HG03565 (cell line): ENCODE measurements around the gene RAP1GDS1.
A peak's percentile ranks its signal among the peaks of the same experiment; 100 is the strongest.
"Not testable (repeated sequence)": the region's sequence is repeated elsewhere in the genome, so short reads cannot be mapped to it uniquely, and the experiment has no call there.

ENCODE experiments used
- ATAC-seq: cut with Tn5 transposase; IDR thresholded peaks from one replicate; pipeline ENCODE4 v1.9.1; 2021; ENCODE audit warnings: mild to moderate bottlenecking, moderate library complexity; ENCODE audit not compliant: unreplicated experiment

RAP1GDS1 gene

DNA sequence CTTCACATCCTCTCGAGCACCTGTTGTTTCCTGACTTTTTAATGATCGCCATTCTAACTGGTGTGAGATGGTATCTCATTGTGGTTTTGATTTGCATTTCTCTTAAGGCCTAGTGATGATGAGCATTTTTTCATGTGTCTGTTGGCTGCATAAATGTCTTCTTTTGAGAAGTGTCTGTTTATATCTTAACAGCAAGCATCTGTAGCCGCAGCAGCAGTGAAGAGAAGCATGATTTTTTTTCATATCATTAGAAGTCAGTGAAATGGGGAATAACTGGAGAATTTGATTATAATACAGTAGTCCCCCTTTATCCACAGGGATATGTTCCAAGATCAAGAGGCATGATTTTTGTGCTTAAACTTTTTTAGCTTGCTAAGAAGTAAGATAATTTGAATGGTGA is 27.5 kb downstream of the RAP1GDS1 start:
- ATAC-seq = not testable (repeated sequence)

DNA sequence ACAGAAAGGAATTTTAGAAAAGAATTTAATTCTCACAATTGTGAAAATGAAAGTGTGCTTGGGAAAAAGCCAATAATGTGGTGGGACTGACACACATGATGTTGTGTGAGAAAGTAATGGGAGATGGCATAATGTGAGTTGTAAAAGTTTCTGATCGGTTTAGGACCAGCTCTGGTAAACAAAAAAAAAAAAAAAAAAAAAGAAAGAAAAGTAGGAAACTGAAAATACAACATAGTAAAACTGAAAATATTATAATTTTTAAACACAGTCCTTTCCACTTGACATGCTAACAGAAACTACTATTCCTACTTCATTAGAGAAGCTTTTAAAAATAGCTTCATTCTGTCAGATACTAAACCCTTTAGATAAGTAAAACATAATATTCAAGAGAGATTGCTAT is 28.2 kb downstream of the RAP1GDS1 start:
- peak; percentile 66 for ATAC-seq

DNA sequence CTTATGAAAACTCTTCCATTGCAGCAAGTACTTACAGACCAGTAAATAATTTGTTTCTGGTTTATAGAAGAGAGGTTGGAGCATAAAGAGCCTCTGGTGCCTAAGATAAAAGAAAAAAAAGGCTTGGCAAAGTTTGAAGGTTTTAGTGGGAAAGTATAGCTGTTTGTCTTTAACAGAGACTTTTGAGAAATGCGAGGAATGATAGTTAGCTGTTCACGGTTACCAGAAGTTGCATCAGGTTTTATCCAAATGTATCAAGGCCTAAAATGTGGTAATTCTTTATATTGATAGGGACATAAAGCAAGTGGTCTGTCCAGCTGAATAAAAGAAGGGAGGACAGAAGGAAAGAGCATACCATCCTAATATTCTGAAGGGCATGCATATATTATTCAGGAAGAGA is 29.3 kb downstream of the RAP1GDS1 start:
- ATAC-seq = no peak

DNA sequence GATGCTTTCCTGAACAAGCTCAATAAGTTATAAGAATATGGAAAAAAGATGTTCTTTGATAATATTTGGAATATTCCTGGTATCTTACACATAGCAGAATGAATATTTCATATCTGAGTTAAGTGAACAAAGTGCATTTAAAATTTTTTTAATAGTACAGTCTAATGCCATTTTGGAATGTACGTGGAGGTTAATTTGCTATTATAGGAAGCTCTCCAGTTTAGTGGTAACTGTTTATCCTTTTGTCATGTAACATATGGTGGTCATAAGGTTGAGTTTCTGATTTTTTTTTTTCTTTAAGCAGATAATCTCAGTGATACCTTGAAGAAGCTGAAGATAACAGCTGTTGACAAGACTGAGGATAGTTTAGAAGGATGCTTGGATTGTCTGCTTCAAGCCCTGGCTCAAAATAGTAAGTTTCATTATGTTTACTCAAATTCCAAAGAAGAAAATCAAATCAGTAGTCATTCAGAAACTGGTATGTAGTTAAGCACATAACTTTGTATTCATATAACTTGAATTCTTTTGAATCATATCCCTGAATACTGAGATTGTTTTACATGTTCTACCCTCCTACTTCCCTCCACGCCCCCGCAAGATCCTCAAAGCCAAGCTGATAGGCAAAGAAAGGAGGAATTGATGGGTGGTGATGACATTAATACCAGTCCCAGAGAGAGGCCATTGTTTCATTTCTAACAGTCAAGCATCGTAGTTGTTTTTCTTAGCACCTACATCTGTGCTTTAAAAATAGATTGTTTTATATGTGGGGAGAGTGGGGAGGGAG is 32.1 kb downstream of the RAP1GDS1 start:
- no peak for ATAC-seq

GRCh38 chr4:98298022-98298421 is 36.8 kb downstream of the RAP1GDS1 start:
- no peak for ATAC-seq

DNA sequence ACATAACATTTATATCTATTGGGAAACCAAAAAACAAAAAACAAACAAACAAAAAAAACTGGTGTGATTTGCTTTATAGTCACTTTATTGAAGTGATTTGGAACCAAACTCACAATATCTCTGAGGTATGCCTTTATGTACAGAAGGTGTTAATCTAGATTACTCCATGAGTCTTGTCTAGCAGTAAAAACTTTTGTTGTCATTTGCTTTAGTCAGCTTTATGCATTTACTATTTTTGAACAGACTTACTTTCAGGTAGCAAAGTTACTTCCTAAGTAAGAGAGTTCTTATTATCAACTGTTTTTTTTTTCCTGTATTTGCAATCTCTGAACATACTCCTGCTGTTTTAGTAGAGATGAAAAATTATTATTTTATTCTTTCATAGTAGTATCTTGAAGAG is 39.5 kb downstream of the RAP1GDS1 start:
- ATAC-seq = no peak

DNA sequence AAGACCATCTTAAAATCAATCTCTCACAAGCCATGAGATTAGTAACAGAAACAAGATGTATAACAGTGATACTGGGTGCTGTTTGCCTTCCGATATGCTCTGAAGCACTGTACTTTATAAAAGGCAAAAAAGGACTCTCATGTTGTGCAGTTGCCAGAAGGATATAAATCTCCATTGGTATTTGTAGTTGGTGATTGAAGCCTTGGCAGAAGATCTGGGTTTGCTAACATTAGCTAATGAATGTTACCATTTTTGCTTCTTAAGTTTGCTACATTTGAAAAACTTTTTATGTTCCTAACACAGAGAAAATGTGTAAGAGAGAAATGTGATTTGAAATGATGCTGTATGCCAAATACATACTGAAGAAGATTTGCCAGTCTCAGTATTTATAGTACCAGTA is 44.4 kb downstream of the RAP1GDS1 start:
- no peak for ATAC-seq

DNA sequence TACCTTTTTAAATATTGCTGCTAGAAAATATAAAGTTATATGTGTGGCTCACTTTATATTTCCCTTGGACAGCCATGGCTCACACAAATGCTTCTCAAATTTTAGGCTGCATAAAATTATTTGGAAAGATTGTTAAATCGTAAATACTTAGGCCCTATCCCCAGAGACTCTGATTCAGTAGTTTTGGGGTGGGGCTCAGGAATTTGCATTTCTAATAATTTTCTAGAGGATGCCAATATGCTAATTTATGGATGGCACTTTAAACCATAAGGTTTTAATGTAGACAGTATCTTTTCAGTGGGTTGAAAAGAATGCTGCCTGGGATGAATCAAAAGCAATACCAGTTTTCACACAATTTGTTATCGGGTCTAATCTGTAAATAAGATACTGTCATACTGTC is 49.7 kb downstream of the RAP1GDS1 start:
- no peak for ATAC-seq

GRCh38 chr4:98311656-98312055 is 50.5 kb downstream of the RAP1GDS1 start:
- no peak for ATAC-seq

DNA sequence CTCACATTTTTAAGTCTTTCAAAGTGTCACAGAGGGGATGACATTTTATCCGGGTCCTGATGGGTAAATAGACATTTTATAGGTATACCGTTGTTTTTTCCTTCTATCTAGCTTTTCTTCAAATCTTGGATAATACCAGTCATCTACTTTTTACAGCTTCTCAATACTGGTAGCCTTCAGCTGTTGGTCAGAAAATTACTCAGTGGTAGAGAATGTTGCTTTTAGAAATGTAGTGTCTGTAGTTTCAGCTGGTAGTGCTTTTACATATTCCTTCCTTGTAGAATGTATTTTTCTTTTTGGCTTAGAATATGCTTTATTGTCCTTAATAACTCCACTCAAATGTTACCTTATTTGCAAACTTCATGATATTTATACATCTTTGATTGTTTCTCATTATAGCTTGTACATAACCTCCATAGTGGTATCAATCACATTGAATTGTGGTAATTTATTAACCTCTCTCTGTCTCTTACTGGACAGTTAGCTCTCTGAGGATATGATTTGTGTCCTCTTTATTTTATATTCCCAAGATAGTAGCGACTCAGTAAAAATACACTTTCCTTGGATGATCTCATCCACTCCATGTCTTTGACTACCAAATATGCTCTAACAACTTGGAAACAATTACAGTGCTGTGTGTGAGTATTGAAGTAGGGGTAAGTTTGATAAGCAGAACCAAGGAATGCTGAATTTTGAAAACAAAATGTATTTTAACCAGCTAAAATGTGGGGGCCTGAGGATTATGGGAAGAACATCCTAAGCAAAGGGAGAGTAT is 53.8 kb downstream of the RAP1GDS1 start:
- no peak for ATAC-seq

DNA sequence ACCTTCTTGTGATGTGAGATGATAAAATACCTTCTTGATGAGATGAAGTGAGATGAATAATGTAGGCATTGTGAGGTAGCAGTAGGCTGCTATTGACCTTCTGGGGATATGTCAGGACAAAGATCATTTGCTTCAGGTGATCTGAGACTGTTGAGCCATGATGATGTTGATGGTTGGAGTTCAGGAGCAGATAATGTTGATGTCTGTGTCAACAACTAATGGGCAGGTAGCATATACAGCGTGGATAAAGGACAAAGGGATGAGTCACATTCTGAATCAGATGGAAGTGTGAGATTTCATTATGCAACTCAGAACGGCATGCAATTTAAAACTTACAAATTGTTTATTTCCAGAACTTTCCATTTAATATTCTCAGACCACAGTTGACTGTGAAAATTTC is 57.3 kb downstream of the RAP1GDS1 start:
- no peak for ATAC-seq

- ATAC-seq = no peak
These were observed 57.8 kb downstream of the RAP1GDS1 start for GRCh38 chr4:98319021-98319420.

DNA sequence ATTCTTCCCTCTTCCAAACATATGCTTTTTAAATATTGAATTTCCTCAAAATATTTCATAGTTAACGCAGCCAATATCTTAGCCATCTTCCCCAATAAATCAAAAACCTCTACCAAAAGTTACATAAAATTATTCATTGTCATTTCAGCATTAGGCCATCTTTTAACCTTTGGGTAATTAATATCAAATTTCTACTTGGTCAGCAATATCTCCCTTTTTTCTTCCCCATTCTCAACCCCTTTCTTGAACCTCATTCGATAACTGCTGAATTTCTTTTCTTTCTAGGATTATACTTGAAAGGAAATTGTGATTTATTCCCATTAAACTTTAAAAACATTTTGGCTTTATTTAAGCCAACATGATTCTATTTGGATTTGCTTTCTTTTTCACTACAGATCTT is 65.0 kb downstream of the RAP1GDS1 start:
- ATAC-seq = no peak

DNA sequence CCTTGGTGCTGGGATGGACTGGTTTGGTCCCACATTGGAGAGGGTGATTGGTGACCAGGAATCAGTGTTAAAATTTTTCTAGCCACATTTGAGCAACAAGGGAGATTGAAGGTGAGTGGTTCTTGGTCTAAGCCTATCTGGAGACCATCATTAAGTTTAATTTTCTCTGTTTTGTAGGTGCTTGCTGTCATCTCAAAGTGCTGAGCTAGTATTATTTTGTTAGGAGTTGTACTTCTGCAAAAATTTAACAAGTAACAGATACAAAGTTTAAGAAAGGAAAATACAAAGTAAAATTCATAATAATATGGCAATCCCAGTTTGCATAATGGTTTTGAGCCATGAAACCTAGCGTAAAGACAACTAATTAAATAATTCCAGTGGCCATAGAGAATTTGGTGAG is 66.5 kb downstream of the RAP1GDS1 start:
- no peak for ATAC-seq

GRCh38 chr4:98329879-98330640 is 68.9 kb downstream of the RAP1GDS1 start:
- ATAC-seq = not testable (repeated sequence)

DNA sequence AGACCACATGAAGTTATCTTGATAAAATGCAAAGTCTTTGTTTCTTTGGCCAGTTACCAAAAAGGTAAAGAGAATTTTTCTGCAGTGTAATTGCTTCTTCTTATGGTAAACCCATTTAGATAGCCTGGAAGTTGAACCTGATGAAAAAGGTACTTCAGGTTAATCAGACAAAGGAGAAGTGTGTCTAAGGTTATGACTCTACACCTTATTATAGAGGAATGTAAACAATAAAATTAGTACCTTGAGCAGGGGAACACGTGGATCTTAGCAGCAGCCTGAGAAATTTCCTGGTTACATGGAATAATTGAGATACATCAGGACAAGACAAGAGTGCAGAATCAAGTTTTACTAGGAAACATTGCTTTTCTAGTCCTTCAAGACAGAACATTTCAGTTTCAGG is 70.8 kb downstream of the RAP1GDS1 start:
- ATAC-seq = no peak

DNA sequence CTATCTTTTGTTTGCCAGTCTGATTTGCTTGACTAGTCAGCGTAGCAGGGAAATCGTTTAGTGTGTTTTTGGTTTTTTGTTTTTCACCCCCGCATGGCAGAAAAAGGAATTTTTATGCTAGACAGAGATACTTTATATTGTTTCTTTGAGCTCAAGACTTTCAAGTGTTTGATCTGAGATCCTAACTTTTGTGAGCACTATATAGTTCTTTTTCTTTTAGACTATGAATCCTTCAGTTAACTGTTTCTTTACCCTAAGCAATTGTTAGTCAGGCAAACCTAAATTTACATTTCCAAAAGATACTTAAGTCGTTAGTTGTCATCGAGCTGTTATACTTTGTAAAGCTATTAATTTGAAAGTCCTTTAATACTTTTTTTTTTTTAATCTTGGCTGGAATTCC is 73.3 kb downstream of the RAP1GDS1 start:
- no peak for ATAC-seq

GRCh38 chr4:98338761-98339438 is 77.7 kb downstream of the RAP1GDS1 start:
- ATAC-seq = no peak

DNA sequence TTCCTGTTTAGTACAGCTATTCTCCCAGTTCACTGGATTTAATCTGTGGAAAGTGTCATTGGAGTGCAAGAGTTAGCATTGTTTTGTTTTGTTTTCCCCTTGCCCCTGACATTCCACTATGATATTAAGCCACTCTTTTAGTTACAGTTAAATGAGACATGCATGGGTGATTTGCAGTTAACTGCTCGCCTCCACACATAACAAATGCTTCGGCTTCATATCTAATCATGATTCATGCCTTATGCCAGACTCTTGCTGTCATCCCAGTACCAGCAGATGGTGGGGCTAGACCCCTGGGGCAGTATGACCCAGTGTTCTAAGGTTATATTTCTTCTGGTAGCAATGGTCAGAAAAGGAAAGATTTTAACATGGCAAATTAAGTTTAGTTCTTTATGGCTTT is 80.1 kb downstream of the RAP1GDS1 start:
- no peak for ATAC-seq

- no peak for ATAC-seq
These were observed 82.4 kb downstream of the RAP1GDS1 start for GRCh38 chr4:98343626-98344025.

GRCh38 chr4:98345838-98346237 is 84.7 kb downstream of the RAP1GDS1 start:
- no peak for ATAC-seq
